Right atrium auricular region (tissue), 2 donors: ENCODE results near the gene CAMK1D. TPM values are rescaled to one million over a fixed set of nuclear protein-coding genes. Genes with fewer than 3 reads are reported as not detected.

Source experiments
- DNase-seq: peaks from one replicate; pipeline ENCODE4 v3.0.0-alpha.2; 2019; ENCODE audit warnings: low spot score
- H3K27ac ChIP-seq, 2 donors: fragments of 200-600 bp; sonication (generic); 1 replicate in 1 of 2; 2 replicates in 1 of 2; pipeline ENCODE4 v1.5.1; 2016 to 2019
- H3K27me3 ChIP-seq, 2 donors: fragments of 200-600 bp; sonication (generic); one replicate each; pipeline versions ENCODE4 v1.5.1 to v1.6.0; 2017 to 2019
- H3K36me3 ChIP-seq: fragments of 200-600 bp; sonication (generic); one replicate; pipeline ENCODE4 v1.5.1; 2016
- H3K4me1 ChIP-seq, 2 donors: fragments of 200-600 bp; sonication (generic); one replicate each; pipeline versions ENCODE4 v1.5.1 to v1.6.0; 2017 to 2019
- H3K4me3 ChIP-seq, 2 donors: fragments of 200-600 bp; sonication (generic); 1 replicate in 1 of 2; 2 replicates in 1 of 2; pipeline ENCODE4 v1.5.1; 2017 to 2019; ENCODE audit warnings: mild to moderate bottlenecking in 1 of 2, moderate library complexity in 1 of 2
- H3K9me3 ChIP-seq, 2 donors: fragments of 200-600 bp; sonication (generic); one replicate each; pipeline ENCODE4 v1.5.1; 2019
- CTCF ChIP-seq, 2 donors: fragments of 200-600 bp; sonication (generic); IDR thresholded peaks; one replicate each; pipeline ENCODE4 v1.5.1; 2019; ENCODE audit warnings: antibody characterized with exemption in 2 of 2
- total RNA-seq, 2 donors: library from RNA; depleted of rRNA; stranded (reverse); fragments of >200 nt; gene quantifications; one replicate each; pipeline ENCODE4 v1.1.0, GENCODE V29; 2016

Gene CAMK1D
- total RNA-seq, 2 donors from 2014 or later: 24.5 to 27.2 TPM

GRCh38 chr10:12480440-12480839 lies 131.1 kb downstream of the CAMK1D start:
- H3K9me3 ChIP-seq: no peaks in the 10 kb centered on the region
- H3K27me3 ChIP-seq: no peaks in the 10 kb centered on the region
- no peak for DNase-seq
- peaks cover 0 to 19% of the 10 kb centered on the region in 2 donors for H3K4me1 ChIP-seq
- TF ChIP-seq CTCF (IDR thresholded peaks at IDR 0.05): no peak
- no peak overlapping the region for H3K4me3 ChIP-seq
- no peak overlapping the region for H3K27ac ChIP-seq
- H3K36me3 ChIP-seq: no peaks in the 10 kb centered on the region

GRCh38 chr10:12481924-12482323 lies 132.6 kb downstream of the CAMK1D start:
- no peaks in the 10 kb centered on the region for H3K36me3 ChIP-seq
- DNase-seq: no peak
- H3K4me3 ChIP-seq: no peak overlapping the region
- H3K27me3 ChIP-seq: no peaks in the 10 kb centered on the region
- H3K9me3 ChIP-seq: no peaks in the 10 kb centered on the region
- H3K27ac ChIP-seq: peak overlapping the region; percentile 61 to 88
- H3K4me1 ChIP-seq: peaks cover 0 to 31% of the 10 kb centered on the region in 2 donors
- no peak for TF ChIP-seq CTCF (IDR thresholded peaks at IDR 0.05)

GRCh38 chr10:12482587-12482986 lies 133.2 kb downstream of the CAMK1D start:
- no peak overlapping the region for H3K4me3 ChIP-seq
- H3K27me3 ChIP-seq: no peaks in the 10 kb centered on the region
- H3K27ac ChIP-seq: peak overlapping the region; percentile 61 to 88
- H3K36me3 ChIP-seq: no peaks in the 10 kb centered on the region
- peaks cover 0 to 31% of the 10 kb centered on the region in 2 donors for H3K4me1 ChIP-seq
- TF ChIP-seq CTCF (IDR thresholded peaks at IDR 0.05): no peak
- H3K9me3 ChIP-seq: no peaks in the 10 kb centered on the region
- no peak for DNase-seq

- no peak for TF ChIP-seq CTCF (IDR thresholded peaks at IDR 0.05)
- H3K4me3 ChIP-seq: peak overlapping the region in 1 of 2 donors; percentile 25
- H3K4me1 ChIP-seq: peaks cover 0 to 31% of the 10 kb centered on the region in 2 donors
- no peaks in the 10 kb centered on the region for H3K9me3 ChIP-seq
- peak overlapping the region; percentile 78 to 88 for H3K27ac ChIP-seq
- H3K36me3 ChIP-seq: no peaks in the 10 kb centered on the region
- H3K27me3 ChIP-seq: no peaks in the 10 kb centered on the region
- DNase-seq: peak; percentile 66
Observed at GRCh38 chr10:12484002-12484918, 134.9 kb downstream of the CAMK1D start.

GRCh38 chr10:12484941-12485805 lies 135.8 kb downstream of the CAMK1D start:
- peak in 1 of 2 donors; percentile 40 for TF ChIP-seq CTCF (IDR thresholded peaks at IDR 0.05)
- Histone ChIP-seq H3K9me3 (no peaks in the 10 kb centered on the region), H3K27ac (peak overlapping the region; percentile 78 to 88), H3K27me3 (no peaks in the 10 kb centered on the region), H3K4me3 (peak overlapping the region in 1 of 2 donors; percentile 25), H3K36me3 (no peaks in the 10 kb centered on the region), H3K4me1 (peaks cover 0 to 33% of the 10 kb centered on the region in 2 donors)
- DNase-seq: no peak
